Epithelial cell of esophagus (primary cell): ENCODE measurements around the gene FCHO1.
A peak's percentile ranks its signal among the peaks of the same experiment; 100 is the strongest.
"Not testable (repeated sequence)": the region's sequence is repeated elsewhere in the genome, so short reads cannot be mapped to it uniquely, and the experiment has no call there.

ENCODE experiments used
- DNase-seq: peaks from one replicate; pipeline ENCODE4 v3.0.0; 2010; ENCODE audit warnings: low read depth
- H3K4me3 ChIP-seq: 2 replicates; pipeline ENCODE4 v1.5.1; 2011; ENCODE audit warnings: mild to moderate bottlenecking, low read length, control low read depth
- TF ChIP-seq, protein P1 (sequence below): IDR thresholded peaks from 2 replicates; pipeline ENCODE4 v1.5.1; 2011; ENCODE audit warnings: low read depth, mild to moderate bottlenecking, low read length, control low read depth, inconsistent platforms; ENCODE audit not compliant: insufficient read depth; ENCODE audit errors: missing control alignments

The FCHO1 gene

DNA sequence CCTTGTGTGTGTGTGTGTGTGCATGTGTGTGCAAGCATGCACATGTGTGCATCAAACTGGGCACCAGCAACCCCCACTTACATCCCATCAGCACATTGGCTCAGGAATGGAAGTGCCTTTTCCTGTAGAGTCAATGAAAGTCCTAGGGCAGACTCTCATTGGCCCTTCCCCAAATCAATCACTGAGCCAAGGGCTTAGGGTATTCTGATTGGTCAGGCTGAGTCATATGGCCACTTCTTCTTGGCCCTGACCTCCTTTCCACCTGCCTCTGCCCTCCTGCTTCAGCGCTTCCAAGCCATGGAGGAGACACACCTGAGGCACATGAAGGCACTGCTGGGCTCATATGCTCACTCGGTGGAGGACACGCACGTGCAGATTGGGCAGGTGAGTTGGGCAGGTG lies 20.9 kb downstream of the FCHO1 start:
- TF ChIP-seq, protein P1, sequence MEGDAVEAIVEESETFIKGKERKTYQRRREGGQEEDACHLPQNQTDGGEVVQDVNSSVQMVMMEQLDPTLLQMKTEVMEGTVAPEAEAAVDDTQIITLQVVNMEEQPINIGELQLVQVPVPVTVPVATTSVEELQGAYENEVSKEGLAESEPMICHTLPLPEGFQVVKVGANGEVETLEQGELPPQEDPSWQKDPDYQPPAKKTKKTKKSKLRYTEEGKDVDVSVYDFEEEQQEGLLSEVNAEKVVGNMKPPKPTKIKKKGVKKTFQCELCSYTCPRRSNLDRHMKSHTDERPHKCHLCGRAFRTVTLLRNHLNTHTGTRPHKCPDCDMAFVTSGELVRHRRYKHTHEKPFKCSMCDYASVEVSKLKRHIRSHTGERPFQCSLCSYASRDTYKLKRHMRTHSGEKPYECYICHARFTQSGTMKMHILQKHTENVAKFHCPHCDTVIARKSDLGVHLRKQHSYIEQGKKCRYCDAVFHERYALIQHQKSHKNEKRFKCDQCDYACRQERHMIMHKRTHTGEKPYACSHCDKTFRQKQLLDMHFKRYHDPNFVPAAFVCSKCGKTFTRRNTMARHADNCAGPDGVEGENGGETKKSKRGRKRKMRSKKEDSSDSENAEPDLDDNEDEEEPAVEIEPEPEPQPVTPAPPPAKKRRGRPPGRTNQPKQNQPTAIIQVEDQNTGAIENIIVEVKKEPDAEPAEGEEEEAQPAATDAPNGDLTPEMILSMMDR = no peak
- no peak for DNase-seq
- no peak overlapping the region for H3K4me3 ChIP-seq

DNA sequence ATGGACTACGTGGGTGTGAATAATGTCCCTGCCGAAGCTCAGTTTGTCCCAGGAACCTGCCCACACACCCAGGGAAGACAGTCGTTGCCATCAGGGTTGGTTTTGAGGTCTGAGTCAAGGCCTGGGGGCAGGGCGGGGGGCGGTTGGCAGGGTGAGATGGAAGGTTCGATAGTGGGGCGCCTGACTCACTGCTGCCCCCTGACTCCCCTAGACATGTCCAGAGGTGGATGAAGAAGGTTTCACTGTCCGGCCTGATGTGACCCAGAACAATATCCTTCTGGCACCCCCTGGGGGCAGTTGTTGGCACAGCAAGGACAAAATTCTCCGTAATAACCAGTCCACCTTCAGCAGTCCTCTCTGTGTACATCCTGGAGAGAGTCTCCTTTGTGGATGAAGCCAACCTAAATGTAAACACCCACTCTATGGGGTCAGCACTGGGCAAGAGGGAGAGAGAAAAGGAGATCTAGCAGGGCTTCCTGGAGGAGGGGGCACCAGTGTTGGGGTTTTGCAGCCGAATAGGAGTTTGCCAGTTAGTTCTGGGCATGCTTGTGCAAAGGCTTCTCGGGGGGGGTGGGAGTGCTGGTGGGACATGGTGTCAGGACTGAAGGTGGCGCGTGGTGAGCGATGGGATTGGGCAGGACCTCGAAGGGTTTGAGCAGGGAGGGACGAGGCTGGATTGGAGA lies 24.1 kb downstream of the FCHO1 start:
- no peak overlapping the region for H3K4me3 ChIP-seq
- TF ChIP-seq, protein P1 = peak; percentile 52
- DNase-seq = peak; percentile 43

DNA sequence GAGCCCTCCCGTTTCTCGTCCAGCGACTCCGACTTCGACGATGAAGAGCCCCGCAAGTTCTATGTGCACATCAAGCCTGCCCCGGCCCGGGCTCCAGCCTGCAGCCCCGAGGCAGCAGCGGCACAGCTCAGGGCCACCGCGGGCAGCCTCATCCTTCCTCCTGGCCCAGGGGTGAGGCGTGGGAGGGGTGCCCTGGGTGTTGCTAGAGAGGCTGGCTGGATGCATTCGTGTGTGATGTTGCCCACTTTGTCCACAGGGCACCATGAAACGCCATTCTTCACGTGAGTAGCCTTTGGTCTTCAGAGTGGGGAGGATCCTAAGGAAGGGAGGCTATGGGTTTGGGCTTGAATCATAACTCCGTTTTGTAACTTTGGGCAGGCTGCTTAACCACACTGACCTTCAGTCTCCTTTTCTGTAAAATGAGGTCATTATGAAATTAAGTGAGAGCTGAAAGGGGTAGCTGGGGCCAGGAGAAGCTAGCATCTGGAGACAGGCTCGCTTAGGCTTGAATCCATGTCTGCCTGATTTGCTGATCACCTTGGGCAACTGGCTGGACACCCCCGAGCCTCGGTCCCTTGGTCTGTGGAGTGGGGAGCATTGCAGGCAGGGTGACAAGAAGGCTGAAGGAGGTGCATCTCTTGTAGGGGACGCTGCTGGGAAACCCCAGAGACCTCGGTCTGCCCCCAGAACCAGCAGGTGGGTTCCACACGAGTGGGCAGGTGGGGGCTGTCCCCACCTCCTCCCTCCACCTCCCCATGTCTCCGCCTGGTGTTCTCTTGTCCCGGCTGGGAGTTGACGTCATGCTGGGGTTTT lies 24.9 kb downstream of the FCHO1 start:
- no peak overlapping the region for H3K4me3 ChIP-seq
- TF ChIP-seq, protein P1 = no peak
- DNase-seq = no peak

DNA sequence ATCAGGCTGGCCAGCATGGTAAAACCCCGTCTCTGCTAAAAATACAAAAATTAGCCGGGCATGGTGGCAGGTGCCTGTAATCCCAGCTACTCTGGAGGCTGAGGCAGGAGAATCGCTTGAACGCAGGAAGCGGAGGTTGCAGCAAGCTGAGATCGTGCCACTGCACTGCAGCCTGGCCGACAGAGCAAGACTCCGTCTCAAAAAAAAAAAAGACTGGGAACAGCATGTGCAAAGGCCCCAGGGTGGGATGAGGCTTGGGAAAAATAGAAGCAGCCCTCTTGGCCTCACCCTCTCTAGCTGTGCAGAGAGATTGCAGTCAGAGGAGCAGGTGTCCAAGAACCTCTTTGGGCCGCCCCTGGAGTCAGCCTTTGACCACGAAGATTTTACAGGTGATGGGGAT lies 26.6 kb downstream of the FCHO1 start:
- DNase-seq, H3K4me3 ChIP-seq: not testable (repeated sequence)

DNA sequence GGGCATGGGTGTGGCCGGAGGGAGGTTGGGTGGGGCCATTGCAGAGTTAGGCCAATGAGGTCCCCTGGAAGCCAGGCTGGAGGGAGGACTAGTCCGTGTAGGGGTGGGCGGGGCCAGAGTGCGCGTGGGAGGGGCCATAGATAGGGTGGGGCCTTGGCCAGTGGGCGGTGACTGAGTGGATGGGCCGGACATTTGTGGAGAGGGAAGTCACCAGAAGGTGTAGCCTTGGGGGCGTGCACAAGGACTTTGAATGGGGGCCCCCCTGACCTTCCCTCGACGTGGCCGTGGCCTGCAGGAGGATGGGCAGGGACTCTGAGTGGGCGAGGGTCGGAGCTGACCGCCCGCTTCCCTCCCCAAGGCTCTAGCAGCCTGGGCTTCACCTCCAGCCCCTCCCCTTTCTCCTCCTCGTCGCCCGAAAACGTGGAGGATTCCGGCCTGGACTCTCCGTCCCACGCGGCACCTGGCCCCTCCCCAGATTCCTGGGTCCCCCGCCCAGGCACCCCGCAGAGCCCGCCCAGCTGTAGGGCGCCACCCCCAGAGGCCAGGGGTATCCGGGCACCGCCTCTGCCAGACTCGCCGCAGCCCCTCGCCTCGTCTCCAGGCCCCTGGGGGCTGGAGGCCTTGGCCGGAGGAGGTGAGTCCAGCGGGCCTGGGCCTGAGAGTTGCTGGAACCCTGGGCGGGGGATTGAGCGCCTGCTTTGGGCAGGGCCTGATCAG lies 27.1 kb downstream of the FCHO1 start:
- H3K4me3 ChIP-seq = peak overlapping the region; percentile 3
- TF ChIP-seq, protein P1 = no peak
- peak; percentile 77 for DNase-seq

DNA sequence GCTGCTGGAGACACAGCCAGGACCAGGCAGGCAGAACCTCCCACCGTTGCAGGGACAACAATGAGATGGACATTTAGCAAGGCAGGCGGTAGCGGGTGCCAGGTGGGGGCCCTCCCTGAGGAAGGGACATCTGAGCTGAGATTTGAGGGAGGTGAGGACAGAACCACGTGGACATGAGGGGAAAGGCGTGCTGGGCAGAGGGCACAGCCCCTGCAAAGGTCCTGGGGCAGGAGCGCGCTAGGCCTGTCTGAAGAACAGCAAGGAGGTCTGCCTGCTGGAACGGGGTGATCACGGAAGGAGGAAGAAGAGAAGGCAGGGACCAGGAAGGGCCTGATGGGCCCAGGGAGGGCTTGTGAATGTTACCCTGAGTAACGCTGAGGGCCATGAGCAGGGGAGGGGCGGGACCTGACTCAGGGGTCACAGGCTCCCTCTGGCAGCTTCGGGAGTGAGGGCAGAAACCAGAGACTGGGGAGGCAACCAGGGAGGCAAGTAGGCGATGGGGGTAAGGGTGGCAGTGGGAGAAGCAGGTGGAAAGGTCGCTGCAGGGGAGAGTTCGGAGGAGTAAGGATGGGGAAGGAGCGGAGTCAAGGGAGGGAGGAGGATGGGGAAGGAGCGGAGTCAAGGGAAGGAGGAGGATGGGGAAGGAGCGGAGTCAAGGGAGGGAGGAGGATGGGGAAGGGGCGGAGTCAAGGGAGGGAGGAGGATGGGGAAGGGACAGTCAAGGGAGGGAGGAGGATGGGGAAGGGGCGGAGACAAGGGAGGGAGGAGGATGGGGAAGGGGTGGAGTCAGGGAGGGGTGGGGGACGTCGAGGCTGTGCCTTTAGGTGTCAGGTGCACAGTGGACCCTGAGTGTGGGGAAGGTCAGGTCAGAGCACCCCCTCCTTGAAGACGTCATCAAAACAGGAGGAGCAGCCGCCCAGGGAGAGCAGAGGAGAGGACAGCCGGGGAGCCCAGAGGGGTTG lies 28.0 kb downstream of the FCHO1 start:
- TF ChIP-seq, protein P1 = no peak
- no peak overlapping the region for H3K4me3 ChIP-seq
- DNase-seq = peak; percentile 74
